GM21367 (cell line): ENCODE results near the gene SNX19.
"Not testable (repeated sequence)": the region's sequence is repeated elsewhere in the genome, so short reads cannot be mapped to it uniquely, and the experiment has no call there.

Source experiments
- ATAC-seq: cut with Tn5 transposase; IDR thresholded peaks from one replicate; pipeline ENCODE4 v1.9.1; 2021; ENCODE audit not compliant: unreplicated experiment

SNX19 gene

DNA sequence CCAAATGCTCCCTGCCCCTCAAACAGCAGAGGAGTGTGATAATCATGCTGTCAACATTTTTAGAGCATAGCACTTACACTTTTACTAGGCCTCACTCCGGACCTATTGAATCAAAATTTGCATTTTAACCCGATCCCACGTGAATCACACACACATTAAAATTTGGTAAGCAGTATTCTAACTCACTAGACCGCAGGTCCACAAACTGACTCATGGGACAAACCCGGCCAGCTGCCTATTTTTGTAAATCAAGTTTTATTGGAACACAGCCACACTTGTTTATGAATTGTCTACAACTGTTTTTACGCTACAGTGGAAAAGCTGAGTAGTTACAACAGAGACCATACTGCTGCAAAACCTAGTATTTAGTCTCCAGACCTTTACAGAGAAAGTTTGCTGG, 43.3 kb downstream of the SNX19 start:
- no peak for ATAC-seq

GRCh38 chr11:130872513-130872912, 43.8 kb downstream of the SNX19 start:
- ATAC-seq: no peak

GRCh38 chr11:130872102-130872501, 44.2 kb downstream of the SNX19 start:
- no peak for ATAC-seq

DNA sequence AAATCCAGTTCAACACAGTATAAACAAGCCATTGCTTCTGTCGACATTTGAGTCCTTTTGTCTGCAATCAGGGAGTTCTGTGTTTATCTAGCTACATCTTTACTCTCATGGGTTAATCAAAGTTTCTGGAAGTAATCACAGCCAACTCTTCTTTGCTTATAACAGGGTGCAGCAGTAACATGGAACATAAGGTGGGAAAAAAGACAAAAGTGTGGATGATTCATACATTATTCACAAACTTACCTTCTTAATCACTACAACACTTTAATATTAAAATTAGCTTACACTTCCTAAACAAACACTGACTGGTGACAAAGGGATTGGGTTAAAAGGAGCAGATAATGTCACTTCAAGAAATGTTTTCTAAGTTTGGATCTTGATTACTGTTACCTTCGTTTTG, 44.7 kb downstream of the SNX19 start:
- no peak for ATAC-seq

- no peak for ATAC-seq
Measured at GRCh38 chr11:130868721-130869390, 47.4 kb downstream of the SNX19 start.

DNA sequence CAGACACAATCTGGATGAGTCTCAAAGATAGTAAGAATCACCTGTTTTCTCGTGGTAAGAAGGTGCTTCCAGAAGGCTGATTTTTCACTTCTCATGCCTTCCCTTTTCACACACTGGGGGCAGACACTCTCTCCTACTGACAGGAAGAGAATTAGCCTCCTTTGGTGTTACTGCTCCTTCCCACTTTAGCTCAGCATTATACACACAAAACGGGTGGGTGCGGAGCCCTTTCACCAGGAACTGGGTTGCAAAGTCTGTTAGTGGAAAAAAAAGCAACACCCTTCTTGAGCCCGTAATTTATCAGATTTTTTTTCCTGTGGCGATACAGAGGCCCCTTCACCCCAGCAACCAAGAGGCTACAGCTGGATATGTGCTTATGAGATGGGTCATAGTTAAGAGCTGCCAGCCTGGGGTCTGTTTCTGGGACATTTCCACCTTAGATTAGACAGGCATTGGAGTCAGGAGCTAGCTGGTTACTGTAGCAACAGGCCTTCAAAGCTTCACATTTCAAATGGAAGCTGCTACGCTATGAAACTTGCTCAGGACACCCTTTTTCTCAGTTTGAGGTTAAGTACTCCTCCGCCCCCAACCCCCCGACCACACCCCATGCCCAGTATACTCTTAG, 48.1 kb downstream of the SNX19 start:
- no peak for ATAC-seq

DNA sequence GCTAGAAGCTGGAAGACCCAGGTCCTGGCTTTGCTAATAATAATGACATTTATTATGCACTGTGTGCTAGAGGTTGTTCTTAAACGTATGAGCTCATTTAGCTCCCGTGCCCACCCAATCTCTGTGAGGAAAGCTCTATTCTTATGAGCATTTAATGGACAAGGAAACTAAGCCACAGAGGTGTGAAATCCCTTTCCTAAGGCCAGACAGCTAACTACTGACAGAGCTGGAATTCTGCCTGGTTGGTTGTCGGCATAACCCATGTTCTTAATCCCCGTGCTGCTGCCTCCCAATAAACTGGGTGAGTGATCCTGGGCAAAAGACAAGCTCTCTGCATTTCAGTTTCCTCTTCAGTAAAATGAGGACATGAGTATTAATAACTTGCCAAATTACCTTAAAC, 49.4 kb downstream of the SNX19 start:
- no peak for ATAC-seq

- ATAC-seq: no peak
Measured at GRCh38 chr11:130865774-130866114, 50.5 kb downstream of the SNX19 start.

DNA sequence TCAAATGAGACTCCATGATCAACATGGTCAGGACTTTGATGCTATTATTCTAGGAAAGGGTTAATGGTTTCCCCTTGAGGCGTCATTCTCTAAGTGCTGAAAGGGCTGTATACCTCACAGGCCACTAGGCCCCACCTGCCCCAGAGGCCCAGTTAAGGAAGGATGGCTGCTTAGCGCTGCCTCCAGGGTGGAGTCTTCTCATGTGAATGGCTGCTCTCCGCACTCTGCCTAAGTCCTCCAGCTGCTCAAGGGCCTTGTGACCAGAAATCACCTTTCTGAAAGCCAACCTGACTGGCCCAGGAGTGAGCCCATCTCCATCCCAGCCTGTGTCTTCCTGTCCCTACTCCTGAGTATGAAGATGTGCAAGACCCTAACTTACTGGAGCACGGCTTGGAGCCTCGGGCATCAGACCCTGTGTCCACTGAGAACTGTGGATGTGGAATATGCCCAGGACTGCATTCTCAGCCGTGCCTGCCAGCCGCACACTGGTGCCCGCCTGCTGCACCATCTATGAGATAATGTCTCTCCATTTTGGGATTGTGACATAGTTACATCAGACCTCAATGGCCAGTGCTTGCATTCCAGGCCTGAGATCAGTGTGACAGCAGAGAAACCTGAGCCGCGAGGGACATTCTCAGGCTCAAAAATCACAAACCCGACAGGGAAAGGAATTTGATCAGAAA, 51.0 kb downstream of the SNX19 start:
- ATAC-seq: no peak

DNA sequence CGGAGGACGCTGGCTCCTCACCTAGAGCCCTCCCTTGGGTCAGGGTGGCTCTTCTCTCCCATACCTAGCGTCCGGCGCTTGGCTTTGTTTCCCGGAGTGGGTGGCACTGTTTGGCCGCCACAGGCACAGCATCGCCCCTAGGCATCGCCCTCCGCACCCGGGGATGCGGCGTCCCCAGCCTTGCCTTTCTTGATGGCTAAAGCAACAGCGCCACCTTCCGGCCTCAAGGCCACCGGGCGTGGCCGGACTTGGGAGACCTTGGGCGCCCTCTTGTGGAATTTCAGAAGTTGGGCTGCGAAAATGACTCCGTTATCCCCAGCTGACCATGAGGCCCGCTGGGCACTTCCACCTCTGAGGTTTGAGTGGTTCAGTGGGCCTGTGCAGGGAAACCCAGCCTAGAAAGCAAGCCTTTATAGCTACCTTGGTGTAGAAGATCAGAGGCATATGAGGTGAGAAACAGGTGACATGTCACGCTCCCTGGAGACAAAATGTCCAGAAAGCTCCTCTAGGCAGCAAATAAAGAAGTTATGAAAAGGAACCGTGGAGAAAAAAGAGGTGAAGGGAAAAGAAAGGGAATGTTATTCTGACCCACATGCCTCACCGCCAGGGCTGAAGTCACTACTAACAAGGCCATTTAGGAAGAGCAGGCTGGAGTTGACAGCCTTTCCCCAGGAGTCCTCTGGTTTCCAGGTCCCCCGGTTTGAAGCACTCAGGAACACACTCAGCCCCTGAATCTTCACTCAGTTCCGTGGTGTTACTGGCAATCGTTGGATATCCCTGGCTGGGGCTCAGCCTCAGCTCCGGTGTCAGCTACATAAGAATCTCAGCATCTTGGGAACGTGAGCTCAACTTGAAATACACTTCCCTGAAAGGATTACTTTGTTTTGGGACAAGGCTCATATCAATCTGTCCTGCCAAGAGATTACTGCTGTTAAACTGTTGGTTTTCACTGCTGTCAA, 54.1 kb downstream of the SNX19 start:
- peak; percentile 74 for ATAC-seq

DNA sequence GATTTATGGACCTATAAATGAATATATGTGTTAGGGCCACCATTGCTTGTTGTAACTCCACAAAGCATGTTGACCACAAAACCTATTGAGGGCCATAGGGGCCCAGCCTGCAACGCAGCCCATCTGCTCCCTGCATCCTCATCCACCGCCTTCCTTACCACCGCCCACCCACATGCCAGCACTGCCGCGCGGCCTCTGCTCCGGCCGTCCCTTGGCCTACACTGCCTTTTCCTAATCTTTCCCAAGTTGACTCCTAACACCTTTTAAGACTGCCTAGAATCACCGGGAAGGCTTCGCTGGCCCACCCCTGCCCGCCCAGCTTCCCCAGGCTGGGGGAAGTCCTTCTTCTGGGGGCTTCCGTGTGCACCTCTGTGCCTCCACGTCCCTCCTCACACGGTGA, 55.0 kb downstream of the SNX19 start:
- ATAC-seq: no peak

DNA sequence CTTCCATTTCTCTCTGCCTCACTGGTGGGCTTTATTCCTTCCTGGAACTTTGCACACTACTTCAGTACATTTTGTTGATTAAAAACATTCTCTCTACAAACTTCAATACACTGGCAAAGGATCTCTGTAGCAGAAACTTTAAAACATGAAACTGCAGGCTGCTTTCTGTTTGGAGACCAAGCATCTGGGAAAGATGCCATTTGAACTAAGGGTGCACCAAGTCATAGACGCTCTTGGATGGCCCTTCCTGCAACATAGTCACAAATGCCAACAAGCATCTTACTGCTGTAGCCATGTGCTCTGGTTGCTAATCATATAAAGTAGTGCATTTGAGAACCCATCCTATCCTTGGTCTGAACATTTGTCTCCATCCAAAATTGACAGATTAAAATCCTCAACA, 56.4 kb downstream of the SNX19 start:
- ATAC-seq: no peak

- no peak for ATAC-seq
Measured at GRCh38 chr11:130858215-130858614, 58.1 kb downstream of the SNX19 start.

GRCh38 chr11:130855707-130856106, 60.6 kb downstream of the SNX19 start:
- not testable (repeated sequence) for ATAC-seq

- ATAC-seq: peak; percentile 71
Measured at GRCh38 chr11:130854483-130854882, 61.8 kb downstream of the SNX19 start.

- no peak for ATAC-seq
Measured at GRCh38 chr11:130852589-130852988, 63.7 kb downstream of the SNX19 start.

- no peak for ATAC-seq
Measured at GRCh38 chr11:130850185-130850944, 65.9 kb downstream of the SNX19 start.

- ATAC-seq: no peak
Measured at GRCh38 chr11:130849215-130849568, 67.1 kb downstream of the SNX19 start.

DNA sequence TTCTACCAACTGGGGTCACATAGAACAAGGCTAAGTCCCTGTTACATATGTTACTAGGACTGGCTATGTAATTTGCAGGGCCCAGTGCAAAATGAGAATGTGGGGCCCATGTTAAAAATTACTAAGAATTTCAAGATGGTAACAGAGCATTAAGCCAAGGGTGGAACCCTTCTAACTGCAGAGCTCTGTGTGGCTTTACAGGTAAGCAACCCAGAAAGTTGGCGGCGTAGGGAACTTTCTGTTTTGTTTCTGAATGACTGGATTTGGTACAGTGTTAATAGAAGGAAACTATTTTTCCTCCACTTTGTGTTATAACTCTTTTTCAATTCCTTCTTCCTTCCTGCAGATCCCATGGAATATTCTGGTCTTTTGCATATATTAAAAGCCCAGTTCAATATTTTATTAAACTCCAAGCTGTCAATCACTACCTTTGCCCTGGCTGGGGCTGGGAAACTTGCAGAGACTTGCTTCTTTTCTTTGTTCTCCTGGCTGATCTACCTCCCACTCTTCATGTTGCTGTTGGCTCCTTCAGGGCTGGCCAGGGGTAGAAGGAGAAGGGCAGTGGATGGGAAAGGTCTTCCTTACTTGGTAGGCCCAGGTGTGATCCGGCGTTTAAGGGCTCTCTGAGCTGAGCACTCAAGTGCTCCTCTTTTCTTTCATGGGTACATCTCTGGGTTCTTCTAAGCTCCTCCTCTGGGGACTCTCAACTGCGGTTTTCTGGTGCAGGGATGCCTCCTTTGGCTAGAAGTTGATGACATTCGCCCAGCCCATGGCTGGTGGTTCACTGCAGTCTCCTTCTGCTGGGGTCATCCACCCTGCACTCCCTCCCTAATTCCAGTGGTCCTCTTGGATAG, 67.7 kb downstream of the SNX19 start:
- no peak for ATAC-seq

DNA sequence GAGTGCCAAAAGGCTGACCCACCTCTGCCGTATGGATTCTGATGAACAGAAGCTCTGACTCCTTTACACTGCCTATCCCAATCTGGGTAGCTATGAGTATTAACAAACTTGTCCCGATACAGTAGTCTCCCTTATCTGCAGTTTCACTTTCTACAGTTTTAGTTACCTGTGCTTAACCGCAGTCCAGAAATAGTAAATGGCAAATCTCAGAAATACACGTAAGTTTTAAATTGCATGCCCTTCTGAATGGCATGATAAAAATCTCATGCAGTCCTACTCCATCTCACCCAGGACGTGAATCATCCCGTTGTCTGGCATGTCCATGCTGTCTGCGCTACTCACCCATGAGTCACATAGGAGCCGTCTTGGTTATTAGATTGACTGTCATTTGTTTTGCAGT, 68.8 kb downstream of the SNX19 start:
- ATAC-seq: no peak
